Nephron progenitor cell (in vitro differentiated cells): ENCODE data around the gene RGS6.

Experiments
- DNase-seq: peaks from one replicate; pipeline ENCODE4 v3.0.0; 2021
- H3K27ac Mint-ChIP-seq: 2 replicates; pipeline ENCODE4 v1.8.0; 2021; ENCODE audit warnings: mild to moderate bottlenecking, moderate library complexity, mixed read lengths
- H3K27me3 Mint-ChIP-seq: 2 replicates; pipeline ENCODE4 v1.8.0; 2021; ENCODE audit warnings: mild to moderate bottlenecking, low read depth, mixed read lengths; ENCODE audit not compliant: poor library complexity
- H3K36me3 Mint-ChIP-seq: 2 replicates; pipeline ENCODE4 v1.8.0; 2021; ENCODE audit warnings: low read depth, mixed read lengths
- H3K4me1 Mint-ChIP-seq: 2 replicates; pipeline ENCODE4 v1.8.0; 2021; ENCODE audit warnings: mixed read lengths
- H3K4me3 Mint-ChIP-seq: 2 replicates; pipeline ENCODE4 v1.8.0; 2021; ENCODE audit warnings: mild to moderate bottlenecking, moderate library complexity, mixed read lengths
- H3K9me3 Mint-ChIP-seq: 2 replicates; pipeline ENCODE4 v1.8.0; 2021; ENCODE audit warnings: mild to moderate bottlenecking, moderate library complexity, mixed read lengths
- TF ChIP-seq, protein P1 (sequence below): fragments of 200-600 bp; sonication (generic); IDR thresholded peaks from 2 replicates; pipeline ENCODE4 v1.5.0; 2021; ENCODE audit warnings: antibody characterized with exemption

The RGS6 gene

DNA sequence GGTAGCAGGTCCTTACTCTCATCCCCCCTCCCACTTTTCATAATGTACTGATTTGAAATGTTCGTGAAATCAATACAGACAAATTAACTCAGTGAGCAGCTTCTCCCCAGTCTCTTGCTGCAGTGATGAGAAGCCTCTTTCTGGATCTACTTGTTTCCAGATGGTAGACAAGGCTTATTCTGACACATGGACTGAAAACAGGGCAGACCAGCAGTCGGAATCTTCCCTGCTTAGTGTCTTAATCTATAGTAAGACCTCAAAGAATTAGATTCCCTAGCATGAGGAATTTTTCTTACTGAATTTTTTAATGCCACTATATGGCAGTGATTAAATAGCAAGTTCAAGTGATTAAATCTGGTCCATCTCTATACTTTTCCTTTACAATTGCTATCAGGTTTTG is 120.1 kb downstream of the RGS6 start:
- Mint-ChIP-seq H3K36me3 (no peaks in the 10 kb centered on the region), H3K27me3 (peaks cover 4% of the 10 kb centered on the region), H3K9me3 (no peaks in the 10 kb centered on the region), H3K4me1 (no peaks in the 10 kb centered on the region), H3K27ac (no peak overlapping the region), H3K4me3 (no peak overlapping the region)
- DNase-seq = no peak
- TF ChIP-seq, protein P1, sequence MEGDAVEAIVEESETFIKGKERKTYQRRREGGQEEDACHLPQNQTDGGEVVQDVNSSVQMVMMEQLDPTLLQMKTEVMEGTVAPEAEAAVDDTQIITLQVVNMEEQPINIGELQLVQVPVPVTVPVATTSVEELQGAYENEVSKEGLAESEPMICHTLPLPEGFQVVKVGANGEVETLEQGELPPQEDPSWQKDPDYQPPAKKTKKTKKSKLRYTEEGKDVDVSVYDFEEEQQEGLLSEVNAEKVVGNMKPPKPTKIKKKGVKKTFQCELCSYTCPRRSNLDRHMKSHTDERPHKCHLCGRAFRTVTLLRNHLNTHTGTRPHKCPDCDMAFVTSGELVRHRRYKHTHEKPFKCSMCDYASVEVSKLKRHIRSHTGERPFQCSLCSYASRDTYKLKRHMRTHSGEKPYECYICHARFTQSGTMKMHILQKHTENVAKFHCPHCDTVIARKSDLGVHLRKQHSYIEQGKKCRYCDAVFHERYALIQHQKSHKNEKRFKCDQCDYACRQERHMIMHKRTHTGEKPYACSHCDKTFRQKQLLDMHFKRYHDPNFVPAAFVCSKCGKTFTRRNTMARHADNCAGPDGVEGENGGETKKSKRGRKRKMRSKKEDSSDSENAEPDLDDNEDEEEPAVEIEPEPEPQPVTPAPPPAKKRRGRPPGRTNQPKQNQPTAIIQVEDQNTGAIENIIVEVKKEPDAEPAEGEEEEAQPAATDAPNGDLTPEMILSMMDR = no peak

DNA sequence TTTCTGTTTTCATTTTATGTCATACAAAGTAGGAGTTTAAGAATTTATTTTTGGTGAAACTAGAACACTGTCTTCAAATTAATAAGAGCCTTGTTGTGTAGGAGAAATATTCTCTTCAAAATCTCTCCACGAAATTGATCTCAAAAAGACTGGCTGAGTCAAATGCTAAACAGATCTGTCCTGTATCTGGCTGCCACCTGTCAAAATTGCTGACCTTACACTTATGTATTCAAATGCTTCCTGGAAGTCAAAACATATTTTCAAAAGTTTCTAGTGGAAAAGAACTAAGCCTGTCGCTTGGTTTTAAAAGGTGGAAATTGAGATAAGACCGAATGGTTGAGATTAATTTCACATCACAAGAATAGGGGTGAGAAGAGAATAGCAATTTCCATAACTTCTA is 121.4 kb downstream of the RGS6 start:
- Mint-ChIP-seq H3K9me3 (no peaks in the 10 kb centered on the region), H3K4me3 (no peak overlapping the region), H3K27me3 (peaks cover 4% of the 10 kb centered on the region), H3K4me1 (no peaks in the 10 kb centered on the region), H3K27ac (no peak overlapping the region), H3K36me3 (no peaks in the 10 kb centered on the region)
- DNase-seq = no peak
- TF ChIP-seq, protein P1 = no peak

DNA sequence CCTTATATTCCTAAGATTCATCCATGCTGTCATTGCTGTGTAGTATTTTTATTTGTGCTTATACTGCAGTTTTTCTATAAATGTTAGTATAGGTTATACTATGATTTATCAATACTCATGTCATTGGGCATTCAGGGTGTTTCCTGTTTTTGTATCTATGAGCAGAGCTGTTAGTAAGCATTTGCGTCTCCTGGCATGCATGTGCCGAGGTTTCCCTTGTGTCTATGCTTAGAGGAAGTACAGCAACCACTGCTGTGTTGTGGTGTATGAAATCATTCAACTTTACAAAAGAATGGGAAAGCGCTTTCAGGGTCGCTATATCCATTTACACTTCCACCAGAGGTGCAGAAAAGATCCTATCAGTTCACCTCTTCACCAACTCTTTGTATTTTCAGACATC is 122.7 kb downstream of the RGS6 start:
- Mint-ChIP-seq H3K27ac (no peak overlapping the region), H3K36me3 (no peaks in the 10 kb centered on the region), H3K9me3 (no peaks in the 10 kb centered on the region), H3K27me3 (peaks cover 4% of the 10 kb centered on the region), H3K4me3 (no peak overlapping the region), H3K4me1 (no peaks in the 10 kb centered on the region)
- TF ChIP-seq, protein P1 = no peak
- no peak for DNase-seq

DNA sequence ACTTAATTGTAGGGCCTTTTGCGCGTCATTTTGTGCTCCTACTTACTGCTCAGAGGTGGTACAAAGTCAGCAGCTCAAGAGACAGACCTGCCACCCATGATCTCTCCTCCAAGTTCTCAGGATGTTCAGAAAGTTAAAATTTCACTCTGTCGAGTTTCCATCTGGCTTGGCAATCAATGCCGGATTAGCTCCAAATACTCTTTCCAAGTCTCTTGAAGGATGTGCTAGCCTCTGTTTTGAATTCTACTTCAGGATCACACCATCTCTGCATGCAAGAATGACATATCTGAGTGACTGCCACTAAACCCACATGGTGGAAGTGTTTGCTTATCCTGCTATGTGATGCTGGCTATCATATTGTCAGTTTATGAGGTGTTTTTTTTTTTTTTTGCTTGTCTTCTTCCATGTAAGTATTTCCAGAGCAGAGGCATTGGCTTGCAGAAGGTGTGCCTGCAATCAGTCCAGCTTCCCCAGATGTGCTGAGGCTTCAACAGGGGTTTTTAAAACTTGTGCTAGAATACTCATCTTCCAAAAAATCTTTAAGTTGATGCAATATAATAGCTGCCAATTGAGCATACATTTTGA is 125.6 kb downstream of the RGS6 start:
- H3K4me1 Mint-ChIP-seq = no peaks in the 10 kb centered on the region
- H3K27me3 Mint-ChIP-seq = peaks cover 7% of the 10 kb centered on the region
- H3K9me3 Mint-ChIP-seq = no peaks in the 10 kb centered on the region
- no peak overlapping the region for H3K4me3 Mint-ChIP-seq
- no peaks in the 10 kb centered on the region for H3K36me3 Mint-ChIP-seq
- H3K27ac Mint-ChIP-seq = no peak overlapping the region
- TF ChIP-seq, protein P1 = no peak
- no peak for DNase-seq

DNA sequence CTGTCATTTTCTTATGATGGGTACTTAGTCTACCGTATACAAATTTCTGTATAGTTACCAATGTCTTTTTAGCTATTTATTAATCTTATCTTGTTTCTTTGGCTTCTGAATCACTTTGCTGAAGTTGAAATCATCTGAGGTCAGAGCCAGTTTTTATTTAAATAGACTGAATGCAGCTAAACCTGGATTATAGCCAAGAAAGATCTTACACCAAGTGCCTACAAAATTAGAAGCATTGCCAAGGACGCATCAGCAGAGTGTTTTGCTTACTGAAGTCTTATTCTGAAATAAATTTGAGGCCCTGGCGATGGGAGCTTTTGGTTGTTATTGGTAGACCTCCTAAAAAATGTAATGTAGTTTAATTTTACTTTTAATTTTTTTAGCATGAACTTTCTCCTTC is 128.2 kb downstream of the RGS6 start:
- Mint-ChIP-seq H3K4me1 (no peaks in the 10 kb centered on the region), H3K4me3 (no peak overlapping the region), H3K36me3 (no peaks in the 10 kb centered on the region), H3K9me3 (no peaks in the 10 kb centered on the region), H3K27me3 (peaks cover 3% of the 10 kb centered on the region), H3K27ac (no peak overlapping the region)
- DNase-seq = no peak
- TF ChIP-seq, protein P1 = no peak

DNA sequence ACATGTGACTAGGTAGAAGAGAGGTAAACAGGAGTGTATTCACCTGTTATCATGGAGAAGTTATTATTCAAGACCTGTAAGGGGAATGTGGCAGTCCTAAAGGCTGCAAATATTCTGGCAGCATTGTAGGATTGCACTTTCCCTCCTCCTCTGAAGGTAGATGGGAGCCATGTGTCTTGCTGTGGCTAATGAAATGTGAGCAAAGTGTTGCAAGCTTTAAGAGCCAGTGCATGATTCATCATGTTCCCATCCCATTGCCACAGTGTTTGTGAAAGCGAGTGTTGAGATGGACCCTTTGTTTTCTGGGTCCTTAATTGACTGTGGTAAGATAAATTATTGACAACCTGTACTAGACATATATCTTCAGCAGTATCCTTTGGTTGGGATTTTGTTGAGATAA is 128.7 kb downstream of the RGS6 start:
- TF ChIP-seq, protein P1 = no peak

More for the DNA sequence above, 128.7 kb downstream of the RGS6 start:
- H3K36me3 Mint-ChIP-seq = no peaks in the 10 kb centered on the region
- H3K9me3 Mint-ChIP-seq = no peaks in the 10 kb centered on the region
- H3K27me3 Mint-ChIP-seq = peaks cover 3% of the 10 kb centered on the region
- no peak overlapping the region for H3K4me3 Mint-ChIP-seq
- no peaks in the 10 kb centered on the region for H3K4me1 Mint-ChIP-seq
- DNase-seq = no peak
- H3K27ac Mint-ChIP-seq = no peak overlapping the region
